Activated CD8-positive, alpha-beta memory T cell treated with anti-CD3 and anti-CD28 coated beads for 36 hours (primary cell): Measurements from ENCODE around the gene UNC93B1. TPM values are rescaled to one million over a fixed set of nuclear protein-coding genes. Genes with fewer than 3 reads are reported as not detected.

Experiments
- CTCF ChIA-PET: fragments of 350-600 bp; sonication (Branson Sonifier 250); formaldehyde crosslinking; loops from one replicate; lab custom pipeline; 2021; ENCODE audit warnings: antibody characterized with exemption; lab: Charles Lee
- POLR2A ChIA-PET: fragments of 350-600 bp; sonication (Branson Sonifier 250); formaldehyde crosslinking; loops from one replicate; lab custom pipeline; 2021; ENCODE audit warnings: antibody characterized with exemption; lab: Charles Lee
- total RNA-seq, 2 experiments: library from RNA; stranded (reverse); gene quantifications; one replicate each; pipeline ENCODE4 v1.2.3, GENCODE V29; 2021

UNC93B1 gene
- total RNA-seq, 2 experiments from 2014 or later = 10.5 to 11.5 TPM

DNA sequence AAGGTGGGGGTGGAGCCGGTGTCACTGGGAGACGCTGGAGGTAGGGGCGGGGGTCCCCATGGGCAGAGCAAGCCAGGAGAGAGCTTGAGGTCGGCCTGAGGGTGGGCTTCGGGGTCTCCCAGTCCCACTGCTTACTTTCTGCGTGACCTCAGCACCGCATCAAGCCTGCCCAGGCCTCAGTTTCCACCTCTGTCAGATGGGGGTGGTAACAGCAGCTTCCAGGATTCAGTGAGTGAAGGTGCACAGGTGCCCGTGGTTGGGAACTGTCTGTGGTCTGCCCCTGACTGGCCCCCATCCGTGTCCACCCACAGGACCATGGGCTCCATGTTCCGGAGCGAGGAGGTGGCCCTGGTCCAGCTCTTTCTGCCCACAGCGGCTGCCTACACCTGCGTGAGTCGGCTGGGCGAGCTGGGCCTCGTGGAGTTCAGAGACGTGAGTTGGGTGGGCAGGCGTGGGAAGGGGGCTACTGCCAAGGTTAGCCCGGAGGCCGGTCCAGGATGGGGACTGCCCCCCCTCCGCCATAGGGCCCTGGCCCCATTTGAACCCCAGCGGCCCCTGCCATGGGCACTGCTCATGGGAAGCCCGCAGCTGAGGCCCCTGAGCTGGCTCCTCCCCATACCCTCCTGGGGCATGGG, 37.2 kb upstream of the UNC93B1 start:
- CTCF ChIA-PET = no interaction called here

DNA sequence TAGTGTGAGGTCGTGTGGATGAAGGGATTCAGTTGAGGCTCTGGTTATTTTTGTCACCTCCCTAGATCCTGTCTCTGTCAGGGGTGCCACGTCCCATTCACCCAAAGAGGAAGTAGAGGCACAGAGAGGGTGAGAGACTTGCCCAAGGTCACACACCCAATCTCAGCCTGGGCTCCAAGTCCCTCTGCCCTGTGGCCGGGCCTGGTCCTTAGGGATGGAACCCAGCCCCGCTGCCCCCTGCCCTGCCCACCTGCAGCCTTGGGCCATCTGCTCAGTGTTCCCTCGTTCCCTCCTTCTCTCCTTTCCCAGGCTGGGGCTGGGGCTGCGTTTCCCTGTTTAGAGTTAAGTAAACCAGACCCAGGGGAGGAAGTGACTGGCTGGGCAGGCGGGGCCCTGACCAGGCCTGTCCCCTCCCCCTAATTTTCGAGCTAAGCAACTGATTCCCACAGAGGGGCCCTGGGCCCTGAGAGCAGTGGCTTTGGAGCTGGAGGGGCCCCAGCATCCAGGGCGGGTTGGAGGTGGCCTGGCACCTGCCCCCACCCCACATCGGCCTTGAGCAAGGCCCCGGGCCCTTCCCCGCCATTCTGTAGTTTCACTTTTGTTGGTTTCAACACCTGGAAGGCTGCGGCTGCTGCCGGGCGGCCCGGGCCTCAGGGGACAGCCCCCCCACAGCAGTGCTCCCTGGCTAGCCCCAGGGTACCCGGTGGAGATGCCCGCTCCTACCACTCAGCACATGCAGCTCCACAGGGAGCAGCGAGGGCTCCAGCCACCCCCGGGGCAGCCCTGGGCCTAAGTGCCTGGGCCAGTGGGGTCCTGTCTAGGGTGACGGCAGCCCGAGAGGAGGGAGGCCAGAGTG, 36.4 kb upstream of the UNC93B1 start:
- POLR2A ChIA-PET = no interaction called here
- CTCF ChIA-PET = no interaction called here

More for the DNA sequence above, 37.2 kb upstream of the UNC93B1 start:
- POLR2A ChIA-PET = interaction anchor here (0.9 kb wide), 1 partner anchor 10 kb away, joined by 3 read pairs; no protein-coding TSS in a partner anchor

- CTCF ChIA-PET = interaction anchor here (1.0 kb wide), 1 partner anchor 46 kb away, joined by 4 read pairs; no protein-coding TSS in a partner anchor
- POLR2A ChIA-PET = interaction anchor here (1.1 kb wide), 1 partner anchor 9 kb away, joined by 4 read pairs; no protein-coding TSS in a partner anchor
These were observed 35.7 kb upstream of the UNC93B1 start for GRCh38 chr11:68039526-68040086.

GRCh38 chr11:68038718-68039525, 35.0 kb upstream of the UNC93B1 start, which contains the start of gene TCIRG1:
TSS of gene TCIRG1 (plus strand) at chr11:68039025. CDS start at chr11:68041272, 2,247 bp downstream.
- ChIA-PET POLR2A (interaction anchor here (1.1 to 2.4 kb wide), 2 partner anchors 8 to 14 kb away, joined by 4 to 5 read pairs; no protein-coding TSS in a partner anchor), CTCF (interaction anchor here (1.0 kb wide), 1 partner anchor 45 kb away, joined by 4 read pairs; no protein-coding TSS in a partner anchor)

DNA sequence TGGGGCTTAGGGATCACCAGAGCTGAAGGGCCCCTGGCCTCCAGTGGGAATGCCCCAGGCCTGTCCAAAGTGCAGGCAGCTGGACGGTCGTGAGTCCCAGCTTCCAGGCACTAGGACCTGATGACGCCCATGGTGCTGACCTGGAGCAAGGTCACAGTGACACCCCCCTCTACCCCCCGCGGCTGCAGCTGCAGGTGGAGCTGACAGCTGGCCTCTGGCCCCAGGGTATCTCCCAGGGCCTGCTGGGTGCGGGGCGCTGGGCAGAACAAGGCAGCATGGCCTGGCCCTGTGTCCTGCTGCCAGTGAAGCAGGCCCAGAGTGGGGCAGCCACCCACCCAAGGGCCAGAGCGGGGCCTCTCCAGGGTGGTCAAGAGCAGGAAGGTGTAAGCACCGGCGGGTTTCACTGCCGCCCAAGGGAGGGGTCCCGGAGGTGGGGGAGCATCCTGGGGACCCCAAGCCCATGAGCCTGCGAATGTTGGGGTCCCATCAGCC, 34.4 kb upstream of the UNC93B1 start:
- POLR2A ChIA-PET = interaction anchor here (2.4 kb wide), 1 partner anchor 15 kb away, joined by 5 read pairs; no protein-coding TSS in a partner anchor
- CTCF ChIA-PET = no interaction called here

GRCh38 chr11:68037411-68038225, 33.7 kb upstream of the UNC93B1 start:
- ChIA-PET POLR2A (interaction anchor here (2.4 kb wide), 1 partner anchor 15 kb away, joined by 5 read pairs; no protein-coding TSS in a partner anchor), CTCF (no interaction called here)

DNA sequence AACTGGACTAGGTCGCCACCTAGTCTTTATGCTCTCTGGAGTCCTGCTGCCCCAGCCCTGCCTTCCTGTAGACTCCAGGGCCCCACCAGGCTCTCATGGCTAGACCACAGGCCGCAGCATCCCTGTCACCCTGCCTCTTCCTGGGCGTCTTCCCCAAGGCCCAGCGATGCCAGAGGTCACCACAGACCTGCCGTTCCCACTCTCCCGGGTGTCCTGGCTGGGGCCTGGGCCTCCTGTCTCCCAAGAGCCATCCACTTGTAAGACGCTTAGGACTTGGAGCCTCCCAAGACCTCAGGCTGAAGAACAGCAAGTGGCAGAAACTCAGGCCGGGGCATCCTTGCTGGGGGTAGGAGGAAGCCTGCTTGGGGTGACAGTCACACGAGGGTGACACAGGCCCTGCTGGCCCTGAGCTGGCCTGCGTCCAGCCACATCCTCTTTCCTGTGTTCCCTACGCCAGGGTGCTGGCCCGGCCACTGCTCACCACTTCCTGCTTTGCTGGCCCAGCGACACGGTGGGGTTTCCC, 32.9 kb upstream of the UNC93B1 start:
- ChIA-PET POLR2A (interaction anchor here (2.4 kb wide), 1 partner anchor 16 kb away, joined by 5 read pairs; no protein-coding TSS in a partner anchor), CTCF (no interaction called here)

DNA sequence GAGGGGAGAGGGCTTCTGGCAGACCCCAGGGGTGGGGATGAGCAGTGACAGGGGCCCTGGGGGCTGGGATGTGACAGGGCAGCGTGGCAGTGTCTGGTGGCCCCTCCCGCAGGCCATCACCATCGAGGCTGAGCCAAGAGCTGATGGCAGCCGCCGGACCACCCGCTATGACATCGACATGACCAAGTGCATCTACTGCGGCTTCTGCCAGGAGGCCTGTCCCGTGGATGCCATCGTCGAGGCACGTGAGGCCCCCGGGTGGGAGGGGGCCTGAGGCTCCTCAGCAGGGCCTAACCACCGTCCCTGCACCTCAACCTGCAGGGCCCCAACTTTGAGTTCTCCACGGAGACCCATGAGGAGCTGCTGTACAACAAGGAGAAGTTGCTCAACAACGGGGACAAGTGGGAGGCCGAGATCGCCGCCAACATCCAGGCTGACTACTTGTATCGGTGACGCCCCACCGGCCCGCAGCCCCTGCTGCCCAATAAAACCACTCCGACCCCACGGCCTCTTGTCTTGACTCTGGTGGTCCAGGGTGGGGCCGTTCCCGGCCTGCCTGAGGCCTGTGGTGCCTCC, 32.3 kb upstream of the UNC93B1 start:
- ChIA-PET CTCF (interaction anchor here (0.9 kb wide), 1 partner anchor 26 kb away, joined by 7 read pairs; the partner anchor contains the start of gene ALDH3B1), POLR2A (no interaction called here)

DNA sequence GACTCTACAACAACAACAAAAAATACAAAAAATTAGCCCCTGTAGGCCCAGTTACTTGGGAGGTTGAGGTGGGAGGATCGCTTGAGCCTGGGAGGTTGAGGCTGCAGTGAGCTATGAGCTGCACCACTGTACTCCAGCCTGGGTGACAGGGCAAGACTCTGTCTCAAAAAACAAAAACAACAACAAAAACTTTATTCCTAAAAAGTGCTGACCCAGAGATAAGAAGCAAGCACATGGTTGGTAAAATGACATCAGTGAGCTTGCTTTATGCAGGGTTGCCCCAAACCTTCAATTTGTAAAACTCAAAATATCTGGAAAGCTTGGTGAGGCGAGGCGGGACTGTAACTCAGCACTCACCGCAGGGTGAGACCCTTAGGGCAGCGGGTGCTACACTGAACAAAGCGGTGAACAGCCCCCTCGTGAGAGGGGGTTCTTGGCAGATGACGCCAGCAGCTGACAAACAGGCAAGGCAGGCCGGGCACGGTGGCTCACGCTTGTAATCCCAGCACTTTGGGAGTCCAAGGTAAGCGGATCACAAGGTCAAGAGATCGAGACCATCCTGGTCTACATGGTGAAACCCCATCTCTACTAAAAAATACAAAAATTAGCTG, 31.5 kb upstream of the UNC93B1 start:
- CTCF ChIA-PET = interaction anchor here (0.6 to 0.9 kb wide), 3 partner anchors 25 to 174 kb away, joined by 3 to 7 read pairs (median 3); partner anchors contain the start of gene ALDH3B1
- POLR2A ChIA-PET = no interaction called here

GRCh38 chr11:68033708-68034045, 29.8 kb upstream of the UNC93B1 start:
- POLR2A ChIA-PET = no interaction called here
- CTCF ChIA-PET = no interaction called here

GRCh38 chr11:68032997-68033707, 29.3 kb upstream of the UNC93B1 start:
- ChIA-PET CTCF (no interaction called here), POLR2A (interaction anchor here (0.6 kb wide), 1 partner anchor 1780 kb away, joined by 6 read pairs; no protein-coding TSS in a partner anchor)

GRCh38 chr11:68032003-68032402, 28.1 kb upstream of the UNC93B1 start:
- POLR2A ChIA-PET = no interaction called here
- CTCF ChIA-PET = no interaction called here

DNA sequence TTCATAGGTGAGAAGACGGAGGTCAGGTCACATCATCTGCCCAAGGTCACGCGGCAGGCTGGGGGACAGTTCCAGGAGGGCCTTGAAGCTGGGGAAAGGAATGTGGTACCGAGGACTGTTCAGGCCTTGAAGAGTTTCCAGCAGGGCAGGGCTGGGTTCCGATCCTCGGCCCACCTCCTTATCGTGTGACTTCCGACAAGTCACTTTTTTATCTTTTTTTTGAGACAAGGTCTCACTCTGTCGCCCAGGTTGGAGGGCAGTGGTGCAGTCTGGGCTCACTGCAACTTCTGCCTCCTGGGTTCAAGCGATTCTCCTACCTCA, 27.2 kb upstream of the UNC93B1 start:
- CTCF ChIA-PET = no interaction called here
- POLR2A ChIA-PET = interaction anchor here (0.6 to 1.0 kb wide), 2 partner anchors 8 to 10 kb away, joined by 3 to 4 read pairs; partner anchors contain the start of gene TCIRG1

GRCh38 chr11:68030318-68031143, 26.6 kb upstream of the UNC93B1 start, which contains the start of gene NDUFS8:
TSS of gene NDUFS8 (plus strand) at chr11:68030681. CDS start at chr11:68032152, 1,471 bp downstream.
- POLR2A ChIA-PET = interaction anchor here (0.6 to 1.0 kb wide), 3 partner anchors 9 to 78 kb away, joined by 3 to 5 read pairs (median 4); partner anchors contain the start of gene TCIRG1

More at GRCh38 chr11:68030318-68031143, 26.6 kb upstream of the UNC93B1 start, which contains the start of gene NDUFS8:
- CTCF ChIA-PET = interaction anchor here (0.6 kb wide), 1 partner anchor 62 kb away, joined by 4 read pairs; no protein-coding TSS in a partner anchor
